T follicular helper cell (primary cell): ENCODE data around the gene CDHR5.
A peak's percentile ranks its signal among the peaks of the same experiment; 100 is the strongest.

Source experiments
- DNase-seq: peaks from one replicate; pipeline ENCODE4 v3.0.0-alpha.2; 2020; ENCODE audit warnings: low read depth

Gene CDHR5

GRCh38 chr11:610146-610801, 14.5 kb downstream of the CDHR5 start:
- no peak for DNase-seq

GRCh38 chr11:609341-609811, 15.4 kb downstream of the CDHR5 start:
- no peak for DNase-seq

GRCh38 chr11:608791-609251, 15.9 kb downstream of the CDHR5 start:
- DNase-seq = no peak

- no peak for DNase-seq
Measured at GRCh38 chr11:607971-608659, 16.6 kb downstream of the CDHR5 start.

- no peak for DNase-seq
Measured at GRCh38 chr11:607020-607780, 17.6 kb downstream of the CDHR5 start.

- no peak for DNase-seq
Measured at GRCh38 chr11:606245-606644, 18.5 kb downstream of the CDHR5 start.

GRCh38 chr11:605286-606129, 19.2 kb downstream of the CDHR5 start:
- DNase-seq = no peak

- DNase-seq = no peak
Measured at GRCh38 chr11:603154-603553, 21.6 kb downstream of the CDHR5 start.

GRCh38 chr11:601573-602245, 23.0 kb downstream of the CDHR5 start:
- DNase-seq = no peak

- no peak for DNase-seq
Measured at GRCh38 chr11:598005-598680, 26.6 kb downstream of the CDHR5 start.

- DNase-seq = no peak
Measured at GRCh38 chr11:597166-597725, 27.5 kb downstream of the CDHR5 start.

- no peak for DNase-seq
Measured at GRCh38 chr11:596374-596773, 28.4 kb downstream of the CDHR5 start.

GRCh38 chr11:595400-595799, 29.4 kb downstream of the CDHR5 start:
- DNase-seq = no peak

- no peak for DNase-seq
Measured at GRCh38 chr11:593347-593746, 31.4 kb downstream of the CDHR5 start.

- no peak for DNase-seq
Measured at GRCh38 chr11:592918-593317, 31.8 kb downstream of the CDHR5 start.

GRCh38 chr11:592501-592900, 32.3 kb downstream of the CDHR5 start:
- no peak for DNase-seq

GRCh38 chr11:590997-591396, 33.8 kb downstream of the CDHR5 start:
- no peak for DNase-seq

- DNase-seq = no peak
Measured at GRCh38 chr11:589798-590197, 35.0 kb downstream of the CDHR5 start.

- peak; percentile 69 for DNase-seq
Measured at GRCh38 chr11:587978-588380, 36.8 kb downstream of the CDHR5 start.

GRCh38 chr11:587546-587945, 37.2 kb downstream of the CDHR5 start:
- DNase-seq = no peak
